ENCODE measurements around the gene ZNF638.

DNA sequence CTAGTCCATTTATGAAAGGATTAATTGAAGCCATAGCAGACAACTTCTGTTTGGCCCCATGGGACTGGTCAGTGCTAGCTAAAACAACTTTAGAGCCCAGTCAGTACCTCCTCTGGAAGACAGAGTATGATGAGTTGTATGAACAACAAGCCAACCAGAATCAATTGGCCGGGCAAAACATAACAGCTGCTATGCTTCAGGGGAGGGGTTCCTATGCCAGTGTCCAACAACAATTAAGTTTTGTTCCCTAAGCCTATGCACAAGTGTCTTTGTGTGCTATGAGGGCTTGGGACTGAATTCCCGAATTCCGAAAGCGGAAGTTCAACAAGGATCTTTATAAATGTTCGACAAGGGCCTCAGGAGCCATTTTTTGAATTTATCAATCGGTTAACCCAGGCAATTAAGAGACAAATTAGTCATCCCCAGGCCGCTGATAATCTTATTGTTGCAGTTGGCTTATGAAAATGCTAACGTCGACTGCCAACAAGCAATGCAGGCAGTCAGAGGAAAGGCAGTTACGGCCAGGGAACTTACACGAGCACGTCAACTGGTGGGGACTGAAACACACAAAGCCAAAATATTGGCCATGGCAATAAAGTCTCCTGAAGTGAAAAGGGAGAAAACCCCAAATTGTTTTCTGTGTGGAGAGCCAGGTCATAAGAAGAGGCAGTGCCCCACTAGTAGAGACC lies 57.9 kb downstream of the ZNF638 start:
- TF ChIP-seq, protein P1, sequence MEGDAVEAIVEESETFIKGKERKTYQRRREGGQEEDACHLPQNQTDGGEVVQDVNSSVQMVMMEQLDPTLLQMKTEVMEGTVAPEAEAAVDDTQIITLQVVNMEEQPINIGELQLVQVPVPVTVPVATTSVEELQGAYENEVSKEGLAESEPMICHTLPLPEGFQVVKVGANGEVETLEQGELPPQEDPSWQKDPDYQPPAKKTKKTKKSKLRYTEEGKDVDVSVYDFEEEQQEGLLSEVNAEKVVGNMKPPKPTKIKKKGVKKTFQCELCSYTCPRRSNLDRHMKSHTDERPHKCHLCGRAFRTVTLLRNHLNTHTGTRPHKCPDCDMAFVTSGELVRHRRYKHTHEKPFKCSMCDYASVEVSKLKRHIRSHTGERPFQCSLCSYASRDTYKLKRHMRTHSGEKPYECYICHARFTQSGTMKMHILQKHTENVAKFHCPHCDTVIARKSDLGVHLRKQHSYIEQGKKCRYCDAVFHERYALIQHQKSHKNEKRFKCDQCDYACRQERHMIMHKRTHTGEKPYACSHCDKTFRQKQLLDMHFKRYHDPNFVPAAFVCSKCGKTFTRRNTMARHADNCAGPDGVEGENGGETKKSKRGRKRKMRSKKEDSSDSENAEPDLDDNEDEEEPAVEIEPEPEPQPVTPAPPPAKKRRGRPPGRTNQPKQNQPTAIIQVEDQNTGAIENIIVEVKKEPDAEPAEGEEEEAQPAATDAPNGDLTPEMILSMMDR (IDR thresholded peaks at IDR 0.05; ENCODE audit: insufficient read depth, low read depth, low read length): no peak
- TF ChIP-seq EZH2 (IDR thresholded peaks at IDR 0.05; ENCODE audit: insufficient read depth, low read length): no peak
